Fibroblast of gingiva (primary cell): ENCODE data around the gene ATXN7L1.

Source experiments
- DNase-seq: peaks from one replicate; pipeline ENCODE4 v3.0.0-alpha.2; 2011; ENCODE audit warnings: low read depth

Gene ATXN7L1

GRCh38 chr7:105876091-105876963 is at the start of gene ATXN7L1:
Gene ATXN7L1, minus strand, starts transcription at chr7:105876599. Its CDS starts 41 bp downstream, at chr7:105876558.
- peak; percentile 97 for DNase-seq

GRCh38 chr7:105926131-105926530 is 49.7 kb upstream of the ATXN7L1 start:
- no peak for DNase-seq

GRCh38 chr7:105924945-105925344 is 48.5 kb upstream of the ATXN7L1 start:
- DNase-seq, result no peak

GRCh38 chr7:105920766-105921165 is 44.4 kb upstream of the ATXN7L1 start:
- DNase-seq, result no peak

- no peak for DNase-seq
Measured at GRCh38 chr7:105917659-105918058, 41.3 kb upstream of the ATXN7L1 start.

- DNase-seq, result peak; percentile 22
Measured at GRCh38 chr7:105916603-105917002, 40.2 kb upstream of the ATXN7L1 start.

- no peak for DNase-seq
Measured at GRCh38 chr7:105913947-105914346, 37.5 kb upstream of the ATXN7L1 start.

GRCh38 chr7:105911961-105912575 is 35.7 kb upstream of the ATXN7L1 start:
- no peak for DNase-seq

- DNase-seq, result no peak
Measured at GRCh38 chr7:105910172-105910571, 33.8 kb upstream of the ATXN7L1 start.

- no peak for DNase-seq
Measured at GRCh38 chr7:105909742-105910141, 33.3 kb upstream of the ATXN7L1 start.

GRCh38 chr7:105907129-105907846 is 30.9 kb upstream of the ATXN7L1 start:
- no peak for DNase-seq

- no peak for DNase-seq
Measured at GRCh38 chr7:105906695-105907094, 30.3 kb upstream of the ATXN7L1 start.

- no peak for DNase-seq
Measured at GRCh38 chr7:105905910-105906568, 29.6 kb upstream of the ATXN7L1 start.

- DNase-seq, result no peak
Measured at GRCh38 chr7:105905209-105905909, 29.0 kb upstream of the ATXN7L1 start.

GRCh38 chr7:105904064-105904463 is 27.7 kb upstream of the ATXN7L1 start:
- no peak for DNase-seq

GRCh38 chr7:105902325-105902911 is 26.0 kb upstream of the ATXN7L1 start:
- no peak for DNase-seq

- no peak for DNase-seq
Measured at GRCh38 chr7:105897999-105898398, 21.6 kb upstream of the ATXN7L1 start.

GRCh38 chr7:105896407-105896911 is 20.1 kb upstream of the ATXN7L1 start:
- DNase-seq, result peak; percentile 36

GRCh38 chr7:105894131-105894530 is 17.7 kb upstream of the ATXN7L1 start:
- no peak for DNase-seq

GRCh38 chr7:105892387-105892786 is 16.0 kb upstream of the ATXN7L1 start:
- DNase-seq, result no peak
